Testis (tissue), 3 donors: Measurements from ENCODE around the gene POLD2. TPM values are rescaled to one million over a fixed set of nuclear protein-coding genes. Genes with fewer than 3 reads are reported as not detected.

Experiments used
- DNase-seq: peaks from one replicate; pipeline ENCODE4 v3.0.0-alpha.2; 2019
- H3K27ac ChIP-seq, 2 donors: fragments of 200-600 bp; sonication (generic); one replicate each; pipeline ENCODE4 v1.5.1; 2019
- H3K27me3 ChIP-seq: fragments of 200-600 bp; sonication (generic); one replicate; pipeline ENCODE4 v1.5.1; 2019
- H3K36me3 ChIP-seq: fragments of 200-600 bp; sonication (generic); one replicate; pipeline ENCODE4 v1.5.1; 2017; ENCODE audit warnings: low read depth; ENCODE audit errors: missing control alignments
- H3K4me1 ChIP-seq: fragments of 200-600 bp; sonication (generic); one replicate; pipeline ENCODE4 v1.5.1; 2019
- H3K4me3 ChIP-seq, 2 donors: fragments of 200-600 bp; sonication (generic); one replicate each; pipeline ENCODE4 v1.5.1; 2017 to 2019
- H3K9me3 ChIP-seq: fragments of 200-600 bp; sonication (generic); one replicate; pipeline ENCODE4 v1.5.1; 2017
- POLR2A ChIP-seq: fragments of 450-650 bp; IDR thresholded peaks from one replicate; pipeline ENCODE4 v1.6.1; 2017; ENCODE audit warnings: antibody characterized with exemption, mild to moderate bottlenecking, moderate library complexity
- WGBS, 2 donors: methylation state at CpG; one replicate each; pipeline ENCODE4 v1.1.5; 2018; 5-methylcytosine and 5-hydroxymethylcytosine counted together
- intact Hi-C: fragments of 100-400 bp; cut with DNase I; formaldehyde crosslinking; loops from one replicate; pipeline ENCODE4 v1.15.1; 2023; ENCODE audit warnings: low total_unique reads
- polyA plus RNA-seq: library from polyadenylated mRNA; stranded (reverse); fragments of 350-450 nt; fragmentation: Illumina TruSeq; extraction: RNeasy Lipid Tissue Mini Kit (QIAGEN cat#74804); gene quantifications from one replicate; pipeline ENCODE4 v1.2.3, GENCODE V29; 2014; ENCODE audit warnings: low read depth, low replicate concordance; ENCODE audit not compliant: insufficient read depth
- total RNA-seq, 2 donors: library from RNA; depleted of rRNA; stranded (reverse); fragments of >200 nt; gene quantifications; one replicate each; pipeline ENCODE4 v1.2.3, GENCODE V29; 2016
- TF ChIP-seq, protein P1 (sequence below), 3 experiments: fragments of 450-650 bp in 2 of 3; fragments of 200-600 bp in 1 of 3; sonication (generic) in 1 of 3; IDR thresholded peaks; one replicate each; pipeline ENCODE4 v1.5.1; 2016 to 2019; ENCODE audit warnings: antibody characterized with exemption in 3 of 3, mild to moderate bottlenecking in 2 of 3, moderate library complexity in 1 of 3

The POLD2 gene
- total and polyA plus RNA-seq, 3 donors from 2014 or later = 59.4 to 117 (median 61.9) TPM

DNA sequence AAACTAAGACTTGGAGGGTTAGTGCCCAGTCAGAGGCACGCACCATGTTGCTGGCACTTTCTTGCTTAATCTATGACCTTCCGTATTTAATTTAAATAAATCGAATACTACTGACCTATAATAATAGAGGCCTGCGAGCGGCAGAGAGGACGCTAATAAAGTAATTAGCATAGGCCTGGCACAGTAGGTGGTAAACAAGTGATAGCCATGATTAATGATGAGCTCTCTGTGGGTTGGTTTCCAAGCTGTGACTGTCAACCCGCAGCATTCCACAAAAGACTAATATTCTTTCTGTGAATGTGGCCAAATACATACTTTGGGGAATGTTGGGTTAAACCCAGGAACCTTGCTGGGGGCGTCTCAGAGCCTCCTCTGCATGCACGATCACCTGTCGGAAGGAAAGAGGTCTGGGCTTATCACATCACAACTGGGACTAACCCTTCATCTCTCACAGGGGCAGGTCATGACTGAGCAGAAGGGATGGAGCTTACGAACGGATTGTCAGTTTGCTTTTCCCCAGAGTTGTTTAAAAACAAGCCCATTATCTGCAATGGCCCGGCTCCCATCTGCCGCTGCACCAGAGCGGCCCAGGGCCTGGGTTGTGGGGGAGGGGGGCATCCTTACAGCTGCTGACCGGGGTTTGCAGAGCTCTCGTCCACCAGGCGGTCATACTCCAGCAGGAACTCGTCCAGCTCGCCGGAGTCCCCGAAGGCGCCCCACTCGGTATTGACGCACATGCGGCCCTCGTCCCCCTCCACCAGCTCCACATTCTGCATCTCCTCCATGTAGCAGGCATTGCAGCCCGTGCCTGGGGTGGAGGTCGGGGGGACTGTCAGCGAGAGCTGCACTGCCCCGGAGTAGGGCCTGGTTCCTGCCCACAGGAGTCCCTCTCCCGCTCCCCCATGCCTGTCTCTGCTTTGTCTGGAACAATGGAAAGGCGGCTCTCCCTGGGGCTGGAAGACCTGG is 24.0 kb upstream of the POLD2 start:
- 64 to 75% methylated on average over 33 of the region's 33 CpGs for WGBS, 2 donors
- Histone ChIP-seq H3K27ac (no peak overlapping the region), H3K36me3 (no peaks in the 10 kb centered on the region), H3K9me3 (no peaks in the 10 kb centered on the region), H3K4me1 (peaks cover 5% of the 10 kb centered on the region), H3K27me3 (no peaks in the 10 kb centered on the region), H3K4me3 (no peak overlapping the region)
- intact Hi-C loops = no loop called here
- DNase-seq = no peak
- TF ChIP-seq, protein P1, sequence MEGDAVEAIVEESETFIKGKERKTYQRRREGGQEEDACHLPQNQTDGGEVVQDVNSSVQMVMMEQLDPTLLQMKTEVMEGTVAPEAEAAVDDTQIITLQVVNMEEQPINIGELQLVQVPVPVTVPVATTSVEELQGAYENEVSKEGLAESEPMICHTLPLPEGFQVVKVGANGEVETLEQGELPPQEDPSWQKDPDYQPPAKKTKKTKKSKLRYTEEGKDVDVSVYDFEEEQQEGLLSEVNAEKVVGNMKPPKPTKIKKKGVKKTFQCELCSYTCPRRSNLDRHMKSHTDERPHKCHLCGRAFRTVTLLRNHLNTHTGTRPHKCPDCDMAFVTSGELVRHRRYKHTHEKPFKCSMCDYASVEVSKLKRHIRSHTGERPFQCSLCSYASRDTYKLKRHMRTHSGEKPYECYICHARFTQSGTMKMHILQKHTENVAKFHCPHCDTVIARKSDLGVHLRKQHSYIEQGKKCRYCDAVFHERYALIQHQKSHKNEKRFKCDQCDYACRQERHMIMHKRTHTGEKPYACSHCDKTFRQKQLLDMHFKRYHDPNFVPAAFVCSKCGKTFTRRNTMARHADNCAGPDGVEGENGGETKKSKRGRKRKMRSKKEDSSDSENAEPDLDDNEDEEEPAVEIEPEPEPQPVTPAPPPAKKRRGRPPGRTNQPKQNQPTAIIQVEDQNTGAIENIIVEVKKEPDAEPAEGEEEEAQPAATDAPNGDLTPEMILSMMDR (IDR thresholded peaks at IDR 0.05) = no peak
- TF ChIP-seq POLR2A = no peak

DNA sequence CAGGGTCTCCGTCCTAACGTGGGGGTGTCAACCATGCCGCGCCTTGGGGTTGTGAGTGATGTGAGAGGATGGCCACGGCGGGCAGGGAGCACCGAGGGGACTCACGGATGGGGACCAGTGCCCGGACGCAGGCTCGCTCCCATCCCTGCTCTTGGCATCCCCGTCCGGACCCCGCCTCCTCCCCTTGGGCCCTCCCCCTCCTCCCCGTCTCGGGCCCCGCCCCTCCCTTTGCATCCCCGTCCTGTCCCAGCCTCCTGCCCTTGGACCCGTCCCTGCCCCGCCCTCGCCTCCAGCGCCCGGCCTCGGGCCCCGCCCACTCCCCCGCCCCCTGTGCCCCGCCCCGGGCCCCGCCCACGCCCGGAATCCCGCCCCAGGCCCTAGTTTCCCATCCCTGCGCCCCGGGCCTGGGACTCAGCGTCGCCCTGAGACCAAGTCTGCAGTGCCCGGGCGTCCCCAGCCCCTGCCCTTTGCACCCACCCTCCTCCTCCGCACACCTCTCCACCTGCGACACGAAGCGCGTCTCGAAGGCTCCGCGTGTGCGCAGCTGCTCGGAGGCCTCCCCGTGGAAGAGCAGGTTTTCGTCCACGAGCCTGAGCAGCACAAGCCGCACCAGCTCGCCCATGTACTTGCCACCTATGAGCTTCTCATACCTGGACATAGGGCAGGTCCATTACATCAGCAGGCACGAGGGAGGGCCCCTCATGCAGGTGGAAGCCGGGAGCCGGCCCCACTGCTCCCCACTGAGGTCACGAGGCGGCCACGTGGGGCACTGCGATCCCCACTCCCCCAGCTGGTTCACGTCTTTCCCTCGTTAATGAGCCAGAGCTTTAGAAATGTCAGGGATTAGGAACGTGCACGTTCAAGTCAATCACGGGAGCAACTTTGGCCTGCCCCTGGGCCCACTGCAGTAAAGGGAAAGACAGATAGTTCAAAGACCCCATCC is 22.9 kb upstream of the POLD2 start:
- H3K4me1 ChIP-seq = peaks cover 5% of the 10 kb centered on the region
- no peak overlapping the region for H3K27ac ChIP-seq
- H3K36me3 ChIP-seq = no peaks in the 10 kb centered on the region
- no peaks in the 10 kb centered on the region for H3K27me3 ChIP-seq
- no peaks in the 10 kb centered on the region for H3K9me3 ChIP-seq
- 23 to 26% methylated on average over 30 to 50 of the region's 65 CpGs for WGBS, 2 donors
- intact Hi-C loops = no loop called here
- TF ChIP-seq POLR2A = no peak
- peak overlapping the region; percentile 41 to 51 for H3K4me3 ChIP-seq
- peak; percentile 77 for DNase-seq

DNA sequence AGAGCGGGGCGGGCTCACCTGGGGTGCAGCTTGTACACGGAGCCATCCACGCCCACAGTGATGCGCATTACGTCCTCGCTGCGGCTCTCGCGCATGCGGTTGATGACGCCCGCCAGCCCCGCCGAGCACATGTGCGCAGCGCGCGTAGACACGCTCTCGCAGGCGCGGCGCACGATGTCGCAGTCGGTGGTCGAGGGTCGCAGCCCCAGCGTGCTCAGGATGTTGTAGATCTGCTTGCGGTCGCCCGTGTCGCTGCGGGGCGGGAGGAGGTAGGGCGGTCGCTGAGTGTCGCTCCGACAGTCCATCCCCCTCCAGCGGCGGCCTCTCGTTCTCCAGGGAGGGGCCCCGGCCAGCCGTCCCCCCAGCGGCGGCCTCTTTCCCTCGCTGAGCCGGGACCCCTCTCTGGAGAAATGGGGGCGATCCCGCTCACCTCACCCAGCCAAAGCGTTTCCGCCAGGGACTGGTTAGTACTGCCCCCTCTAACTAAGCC is 22.2 kb upstream of the POLD2 start:
- no peak for DNase-seq
- Histone ChIP-seq H3K27ac (no peak overlapping the region), H3K36me3 (no peaks in the 10 kb centered on the region), H3K9me3 (no peaks in the 10 kb centered on the region), H3K4me1 (peaks cover 5% of the 10 kb centered on the region), H3K27me3 (no peaks in the 10 kb centered on the region), H3K4me3 (peak overlapping the region; percentile 41 to 51)
- no peak for TF ChIP-seq POLR2A
- TF ChIP-seq, protein P1 (IDR thresholded peaks at IDR 0.05) = no peak
- intact Hi-C loops = no loop called here
- 9% methylated on average over 26 of the region's 53 CpGs; no CpG with 5 or more reads in 1 of the 2 donors for WGBS, 2 donors

DNA sequence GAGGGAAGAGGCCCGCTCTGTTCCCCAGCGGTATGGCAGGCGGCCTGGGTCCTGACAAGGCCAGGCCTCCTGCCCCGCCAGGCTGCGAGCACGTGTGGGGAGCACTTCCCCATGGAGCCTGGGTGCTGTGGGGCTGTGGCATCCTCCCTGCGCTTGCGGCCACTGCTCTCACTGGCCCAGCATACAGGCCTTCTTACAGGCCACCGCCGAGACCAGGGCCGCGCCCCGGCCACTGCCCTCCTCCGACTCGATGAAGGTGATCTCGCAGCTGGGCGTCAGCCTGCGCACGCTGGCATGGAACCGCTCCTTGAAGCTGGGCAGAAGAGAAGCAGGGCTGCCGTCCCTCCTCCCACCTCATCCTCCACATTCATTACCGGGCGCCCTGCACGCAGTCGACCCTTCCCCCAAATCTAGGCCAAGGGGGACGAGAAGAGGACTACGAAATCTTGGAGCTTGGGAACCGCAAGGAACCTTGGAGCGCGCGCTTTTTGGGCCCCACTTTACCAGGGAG is 21.7 kb upstream of the POLD2 start:
- intact Hi-C loops = no loop called here
- no peaks in the 10 kb centered on the region for H3K36me3 ChIP-seq
- DNase-seq = no peak
- 53 to 65% methylated on average over 13 to 31 of the region's 31 CpGs for WGBS, 2 donors
- no peak for TF ChIP-seq POLR2A
- TF ChIP-seq, protein P1 (IDR thresholded peaks at IDR 0.05) = no peak
- H3K9me3 ChIP-seq = no peaks in the 10 kb centered on the region
- no peak overlapping the region for H3K27ac ChIP-seq
- peaks cover 5% of the 10 kb centered on the region for H3K4me1 ChIP-seq
- peak overlapping the region in 1 of 2 donors; percentile 51 for H3K4me3 ChIP-seq
- no peaks in the 10 kb centered on the region for H3K27me3 ChIP-seq
